WERI-Rb-1 (cell line): ENCODE data around the gene ATXN7.

Experiments used
- DNase-seq: peaks from one replicate; pipeline ENCODE4 v3.0.0-alpha.2; 2020
- H3K27ac ChIP-seq: fragments of 250-450 bp; sonication (Bioruptor Pico); 2 replicates; pipeline ENCODE4 v1.5.1; 2020; ENCODE audit warnings: mild to moderate bottlenecking, moderate library complexity
- H3K27me3 ChIP-seq: fragments of 250-450 bp; sonication (Bioruptor Pico); 2 replicates; pipeline ENCODE4 v1.5.1; 2021; ENCODE audit warnings: mild to moderate bottlenecking, low read depth, moderate library complexity; ENCODE audit not compliant: insufficient read depth, severe bottlenecking
- H3K36me3 ChIP-seq: fragments of 250-450 bp; sonication (Bioruptor Pico); 2 replicates; pipeline ENCODE4 v1.5.1; 2020; ENCODE audit warnings: mild to moderate bottlenecking, moderate library complexity
- H3K4me3 ChIP-seq: 2 replicates; pipeline ENCODE4 v1.5.1; 2011; ENCODE audit warnings: low read depth, mild to moderate bottlenecking, control low read depth, low read length
- H3K9me3 ChIP-seq: fragments of 250-450 bp; sonication (Bioruptor Pico); 2 replicates; pipeline ENCODE4 v1.5.1; 2021; ENCODE audit warnings: mild to moderate bottlenecking, moderate library complexity; ENCODE audit not compliant: severe bottlenecking
- CTCF ChIP-seq: IDR thresholded peaks from 2 replicates; pipeline ENCODE4 v1.5.1; 2011; ENCODE audit warnings: low read depth, mild to moderate bottlenecking, control low read depth, inconsistent platforms, low read length

Gene ATXN7

GRCh38 chr3:63964681-63965485 lies 101.2 kb downstream of the ATXN7 start:
- no peaks in the 10 kb centered on the region for H3K9me3 ChIP-seq
- H3K36me3 ChIP-seq = no peaks in the 10 kb centered on the region
- H3K27ac ChIP-seq = no peak overlapping the region
- no peaks in the 10 kb centered on the region for H3K27me3 ChIP-seq
- no peak overlapping the region for H3K4me3 ChIP-seq
- TF ChIP-seq CTCF = no peak
- DNase-seq = no peak

GRCh38 chr3:63966007-63966406 lies 102.3 kb downstream of the ATXN7 start:
- Histone ChIP-seq H3K4me3 (no peak overlapping the region), H3K27ac (no peak overlapping the region), H3K9me3 (no peaks in the 10 kb centered on the region), H3K27me3 (no peaks in the 10 kb centered on the region), H3K36me3 (no peaks in the 10 kb centered on the region)
- TF ChIP-seq CTCF = no peak
- no peak for DNase-seq

GRCh38 chr3:63966871-63967270 lies 103.2 kb downstream of the ATXN7 start:
- no peak for DNase-seq
- no peaks in the 10 kb centered on the region for H3K27me3 ChIP-seq
- H3K9me3 ChIP-seq = no peaks in the 10 kb centered on the region
- no peak overlapping the region for H3K27ac ChIP-seq
- H3K36me3 ChIP-seq = no peaks in the 10 kb centered on the region
- no peak overlapping the region for H3K4me3 ChIP-seq
- TF ChIP-seq CTCF = no peak

GRCh38 chr3:63967675-63968611 lies 104.3 kb downstream of the ATXN7 start:
- DNase-seq = peak; percentile 89
- peak overlapping the region; percentile 24 for H3K4me3 ChIP-seq
- H3K9me3 ChIP-seq = no peaks in the 10 kb centered on the region
- no peaks in the 10 kb centered on the region for H3K27me3 ChIP-seq
- H3K36me3 ChIP-seq = no peaks in the 10 kb centered on the region
- peak overlapping the region; percentile 68 for H3K27ac ChIP-seq
- no peak for TF ChIP-seq CTCF

- Histone ChIP-seq H3K36me3 (no peaks in the 10 kb centered on the region; the same call in none of the 2 replicates), H3K9me3 (no peaks in the 10 kb centered on the region), H3K27me3 (no peaks in the 10 kb centered on the region), H3K27ac (peak overlapping the region; percentile 68), H3K4me3 (peak overlapping the region; percentile 24)
- no peak for TF ChIP-seq CTCF
- DNase-seq = no peak
Measured at GRCh38 chr3:63968612-63969350, 105.1 kb downstream of the ATXN7 start.
